Hematopoietic multipotent progenitor cell treated with erythropoietin and hydrocortisone succinate and interleukin-3 and kit ligand, for 6 days (in vitro differentiated cells): Measurements from ENCODE around the gene CADM1.
A peak's percentile ranks its signal among the peaks of the same experiment; 100 is the strongest.

Experiments used
- DNase-seq: peaks from one replicate; pipeline ENCODE4 v3.0.0-alpha.2; 2015

CADM1 gene

DNA sequence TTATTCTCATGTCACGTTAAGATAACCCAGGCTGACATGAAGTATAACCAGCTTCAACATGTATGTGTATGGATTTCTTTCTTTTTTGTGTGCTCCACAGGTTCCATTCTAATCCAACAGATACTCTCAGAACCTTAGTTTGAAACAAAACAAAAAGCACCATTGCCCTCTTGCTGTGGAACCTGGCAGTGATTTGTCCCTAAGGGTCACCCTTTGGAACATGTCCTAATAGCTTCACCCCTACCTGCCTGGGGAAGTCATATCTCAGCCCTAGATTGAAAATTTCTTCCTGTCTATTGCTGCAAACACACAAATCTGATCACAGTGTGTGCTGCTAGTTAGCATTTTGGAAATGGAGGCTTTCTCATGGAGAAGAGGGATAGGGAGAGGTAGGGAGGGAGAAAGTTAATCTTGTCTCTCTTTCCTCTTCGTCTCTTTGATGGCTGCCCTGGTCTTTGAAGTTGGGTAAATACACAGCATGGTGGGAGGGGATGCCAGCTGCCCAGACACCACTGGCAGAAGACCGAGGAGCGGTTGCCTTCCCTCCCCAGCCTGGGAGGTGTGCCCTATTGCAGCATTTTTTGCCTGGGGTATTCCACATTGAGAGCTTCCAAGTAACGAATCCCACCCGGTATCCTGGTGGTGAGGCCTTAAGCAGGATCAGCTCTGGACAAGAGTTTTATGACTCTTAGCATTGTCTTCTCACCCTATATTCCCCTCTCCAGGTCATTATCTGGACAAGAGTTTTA lies 11.6 kb upstream of the CADM1 start:
- no peak for DNase-seq

DNA sequence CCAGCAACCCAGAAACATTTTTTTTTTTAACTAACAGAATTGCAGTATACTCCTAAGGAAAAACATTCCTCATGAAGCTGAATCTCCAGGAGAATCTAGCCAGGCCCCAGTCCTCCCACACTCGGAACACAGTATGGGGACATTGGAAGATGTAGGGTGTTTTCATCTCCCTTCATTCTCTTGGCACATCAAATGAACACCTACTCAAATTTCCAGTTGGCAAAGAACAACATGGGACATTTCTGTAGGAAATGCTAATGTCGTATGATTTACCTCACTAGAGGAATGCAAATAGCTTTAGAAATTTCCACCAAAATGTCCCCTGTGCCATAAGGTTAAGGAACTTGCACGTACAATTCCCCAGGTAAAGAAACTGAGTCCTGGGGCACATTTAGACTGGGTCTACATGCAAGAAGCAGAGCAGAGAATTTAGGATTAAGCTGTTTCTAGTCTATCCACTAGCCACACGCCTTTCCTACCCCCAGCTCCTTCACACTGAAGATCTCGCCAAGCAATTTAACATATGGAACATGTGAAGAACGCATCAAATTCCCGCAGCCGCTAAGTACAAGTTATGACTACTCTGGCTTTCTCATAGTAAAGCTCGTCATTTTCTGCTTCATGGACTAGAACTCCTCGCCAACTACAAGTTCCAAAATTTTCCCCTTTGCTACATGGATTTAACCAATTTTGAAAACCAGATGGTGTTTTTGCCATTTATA lies 2.9 kb upstream of the CADM1 start:
- DNase-seq: no peak

DNA sequence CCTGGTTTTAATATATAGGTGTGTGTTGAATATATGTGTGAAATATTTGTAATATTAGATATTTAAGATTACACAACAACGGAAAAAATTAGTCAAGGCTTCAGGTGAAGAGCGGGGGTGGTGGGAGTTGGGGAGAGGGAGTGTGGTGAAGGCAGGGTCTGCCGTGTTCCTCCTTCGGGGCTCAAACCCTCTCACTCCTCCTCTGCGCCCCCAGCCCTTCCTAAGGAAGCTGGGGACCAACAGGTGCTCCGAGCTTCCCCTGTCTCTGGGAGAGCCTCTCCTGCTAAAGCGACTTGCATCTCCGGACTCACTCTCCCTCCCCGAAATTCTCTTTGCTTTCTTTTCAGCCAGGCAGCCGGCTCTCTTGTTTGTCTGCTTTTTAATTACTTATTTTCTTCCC lies 960 bp upstream of the CADM1 start:
- no peak for DNase-seq

DNA sequence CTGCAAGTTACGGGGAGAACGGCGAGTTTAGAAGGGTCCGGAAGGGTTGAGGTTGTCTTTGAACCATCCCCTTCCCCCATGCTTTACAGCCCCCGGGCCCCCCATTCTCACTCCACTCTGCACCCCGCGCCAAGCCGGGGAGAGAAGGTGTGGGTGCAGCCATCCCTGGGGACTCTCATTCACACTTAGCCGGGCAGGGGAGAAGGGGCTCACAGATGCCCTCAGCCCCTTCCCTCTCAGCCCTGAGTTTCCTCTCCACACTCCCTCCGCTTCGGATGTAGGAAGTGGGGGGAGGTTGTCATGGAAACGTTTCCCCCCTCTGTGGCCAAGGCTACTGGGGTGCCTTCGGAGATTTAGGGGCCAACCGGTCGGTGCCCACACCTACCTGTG lies 334 bp downstream of the CADM1 start:
- DNase-seq: no peak

DNA sequence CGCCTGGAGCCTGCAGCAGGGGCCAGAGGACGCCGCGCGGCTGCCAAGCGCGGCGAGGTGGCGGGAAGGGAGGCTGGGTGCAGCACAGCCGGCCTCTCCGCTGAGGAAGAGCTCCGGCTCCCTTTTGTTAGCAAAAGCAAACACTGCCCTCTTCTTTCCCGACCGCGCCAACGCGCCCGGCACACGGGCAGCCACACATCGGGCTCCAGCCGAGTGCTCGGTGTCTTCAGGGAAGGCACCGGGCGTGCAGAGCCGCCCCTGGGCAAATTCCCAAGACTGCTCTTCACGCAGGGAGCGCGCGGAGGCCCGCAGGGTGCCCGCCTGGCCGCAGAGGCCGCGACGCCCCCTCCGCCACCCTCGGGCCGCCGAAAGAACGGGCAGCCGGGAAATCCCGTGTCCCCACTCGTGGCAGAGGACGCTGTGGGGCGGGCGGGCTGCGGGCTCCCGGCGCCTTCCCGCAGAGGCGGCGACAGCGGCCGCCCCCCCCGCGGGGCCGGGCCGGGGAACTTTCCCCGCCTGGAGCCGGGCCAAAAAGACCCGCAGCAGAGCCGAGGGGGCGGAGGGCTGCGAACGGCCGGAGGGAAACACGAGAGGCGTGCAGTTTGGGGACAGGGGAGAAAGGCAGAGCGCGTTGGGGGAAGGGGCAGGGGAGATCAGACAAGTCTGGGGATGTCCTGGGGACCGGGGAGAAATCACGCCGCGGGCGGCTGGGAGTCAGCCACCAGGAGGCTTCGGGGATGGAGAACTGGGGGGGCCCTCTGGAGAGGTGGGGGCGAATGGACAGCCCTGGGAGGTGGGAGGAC lies 931 bp downstream of the CADM1 start:
- DNase-seq: peak; percentile 4

DNA sequence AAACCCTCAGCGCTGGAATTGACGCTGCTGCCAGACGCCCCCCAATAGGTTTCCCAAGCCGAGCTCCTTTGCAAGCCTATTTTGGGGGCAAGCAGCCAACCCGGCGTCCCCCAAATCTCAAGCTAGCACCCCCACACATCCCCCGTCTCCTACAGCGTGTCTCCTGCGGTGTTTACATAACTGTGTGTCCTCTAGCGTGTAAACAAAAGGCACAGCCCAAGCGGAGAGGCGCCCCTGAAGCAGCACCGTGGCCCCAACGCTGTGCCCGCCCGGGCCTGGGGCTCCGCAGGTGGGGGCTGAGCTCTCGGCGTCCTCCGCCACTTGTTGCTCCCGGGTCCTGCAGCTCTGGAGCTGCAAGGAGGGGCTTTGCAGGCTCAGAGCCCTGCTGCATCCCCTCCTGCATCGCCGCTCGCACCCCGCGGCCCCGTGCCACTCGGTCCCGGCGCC lies 1.6 kb downstream of the CADM1 start:
- DNase-seq: no peak

DNA sequence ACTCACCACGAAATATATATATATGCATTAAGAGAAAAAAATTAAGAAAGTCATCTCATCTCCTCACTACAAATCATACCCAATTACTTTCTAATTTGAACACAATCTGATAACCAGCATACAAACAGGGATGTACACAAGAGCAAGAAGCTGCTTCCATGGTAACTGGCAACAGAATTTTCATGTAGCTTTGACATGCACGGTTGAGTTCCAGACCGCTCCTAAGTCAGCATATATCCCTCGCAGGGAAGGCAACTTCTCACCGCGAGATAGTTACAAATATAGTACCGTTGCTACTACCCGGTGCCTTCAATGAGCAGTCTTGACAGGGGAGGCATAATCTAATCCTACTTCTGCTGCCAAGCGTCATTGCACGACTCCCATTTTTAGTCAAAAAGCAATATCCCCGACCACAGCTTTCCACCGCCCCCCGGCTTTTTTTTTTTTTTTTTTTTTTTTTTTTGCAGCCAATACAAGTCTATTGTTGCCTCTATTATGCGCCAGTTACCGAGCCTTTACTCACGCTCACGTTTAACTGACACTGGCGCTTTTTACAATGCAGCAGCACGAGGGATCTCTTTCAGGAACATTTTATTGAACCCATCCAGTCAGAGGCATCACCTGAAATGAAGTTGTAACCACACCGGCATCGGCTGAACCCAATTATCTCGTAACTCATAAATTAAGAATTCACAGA lies 2.2 kb downstream of the CADM1 start:
- DNase-seq: no peak

DNA sequence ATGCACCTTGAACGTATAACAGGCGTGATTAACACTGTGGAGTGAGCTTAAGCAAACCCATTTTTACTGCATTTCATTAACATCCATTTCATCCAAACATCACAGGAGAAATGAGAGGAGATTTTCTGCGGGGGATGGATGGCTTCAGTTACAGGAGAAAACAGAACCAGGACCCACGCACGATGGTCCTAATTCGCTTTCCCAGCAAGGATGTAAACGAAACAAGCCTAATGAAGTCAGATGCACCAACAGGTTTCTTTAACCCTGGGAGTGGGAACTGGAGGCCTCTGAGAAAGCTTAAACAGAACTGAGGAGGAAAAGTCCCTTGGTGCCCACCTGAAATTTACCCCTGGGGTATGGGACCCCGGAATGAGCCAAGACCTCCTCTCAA lies 2.7 kb downstream of the CADM1 start:
- no peak for DNase-seq

DNA sequence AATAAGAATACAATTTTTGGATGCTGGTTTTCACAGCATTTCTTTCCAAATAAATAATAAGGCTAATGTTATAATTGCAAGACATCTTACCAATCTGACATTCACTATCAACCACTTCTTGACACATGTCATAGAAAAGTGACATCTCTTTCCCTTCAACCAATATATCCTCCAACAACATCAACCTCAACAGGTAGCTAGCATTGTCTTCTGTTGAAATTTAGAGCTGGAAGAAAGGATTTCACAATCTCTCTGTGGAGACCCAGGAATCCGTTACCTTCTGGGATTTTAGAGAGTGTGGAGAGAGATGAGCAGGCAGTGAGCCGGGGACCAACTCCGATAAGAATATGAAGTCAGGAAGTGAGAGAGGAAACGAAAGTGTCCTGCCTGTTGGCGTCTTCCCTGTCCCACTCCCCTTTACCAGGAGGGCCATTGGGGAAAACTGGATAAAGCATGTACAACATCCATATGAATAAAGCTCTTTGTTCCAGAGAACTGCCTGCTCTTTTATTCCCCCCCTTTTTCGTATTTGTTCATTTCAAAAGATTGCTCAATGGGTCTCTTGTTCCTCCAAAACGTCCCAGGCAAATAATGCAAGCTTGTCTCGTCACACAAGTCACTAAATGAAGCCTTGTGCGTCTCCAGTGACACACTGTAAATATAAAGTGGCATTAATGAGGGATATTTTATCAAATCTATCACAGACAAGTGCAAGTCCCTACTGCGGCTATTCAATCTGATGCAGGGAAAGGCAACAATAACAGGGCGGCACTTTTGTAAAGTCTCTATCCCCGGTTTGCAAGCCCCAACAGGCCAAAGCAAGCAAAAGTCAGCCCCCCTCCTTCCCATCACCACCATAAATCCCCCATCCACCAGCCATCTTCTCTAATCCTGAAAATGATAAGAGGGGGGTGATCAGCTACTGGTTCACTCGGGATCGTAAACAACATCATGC lies 3.4 kb downstream of the CADM1 start:
- DNase-seq: no peak

DNA sequence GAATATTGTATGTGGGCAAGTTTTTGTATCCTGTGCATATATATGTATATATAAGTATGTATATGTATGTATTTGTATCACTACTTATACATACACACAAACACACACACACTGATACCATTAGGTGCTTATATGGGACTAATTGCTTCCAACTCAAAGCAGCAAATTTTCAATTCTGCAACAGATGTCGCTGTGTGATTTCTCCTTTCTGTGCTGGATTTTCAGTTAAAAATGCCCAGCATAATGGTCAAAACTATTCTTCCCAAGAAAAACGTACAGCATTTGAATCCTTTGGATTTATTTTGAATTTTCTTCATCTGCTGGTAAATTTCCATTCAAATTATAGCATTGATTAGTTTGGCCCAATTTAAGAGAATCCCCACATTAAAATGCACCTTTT lies 4.3 kb downstream of the CADM1 start:
- no peak for DNase-seq

DNA sequence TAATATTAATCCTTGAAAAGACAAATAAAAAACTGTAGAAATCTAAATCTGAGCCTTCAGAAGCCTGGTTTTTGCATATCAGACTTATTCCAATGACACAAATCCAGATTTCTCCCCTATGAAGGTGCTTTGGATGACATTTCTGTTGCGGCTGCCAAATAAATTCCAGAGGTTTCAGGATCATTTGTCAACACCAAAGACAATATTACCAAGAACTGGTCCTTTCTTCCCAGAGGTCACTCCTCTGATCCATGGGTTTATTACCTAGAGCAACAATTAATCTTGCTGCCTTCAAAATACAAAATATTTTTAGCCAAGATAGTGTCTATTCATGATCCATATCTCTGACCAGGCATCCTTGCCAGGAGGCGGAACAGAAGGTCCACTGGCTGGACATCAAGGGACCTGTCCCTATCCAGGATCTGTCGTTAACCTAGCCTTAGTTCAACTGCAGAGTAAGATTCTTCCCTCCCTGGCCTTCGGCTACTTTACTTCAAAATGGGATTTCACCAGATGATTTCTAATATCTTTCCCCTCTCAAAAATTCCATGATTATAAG lies 4.9 kb downstream of the CADM1 start:
- no peak for DNase-seq

DNA sequence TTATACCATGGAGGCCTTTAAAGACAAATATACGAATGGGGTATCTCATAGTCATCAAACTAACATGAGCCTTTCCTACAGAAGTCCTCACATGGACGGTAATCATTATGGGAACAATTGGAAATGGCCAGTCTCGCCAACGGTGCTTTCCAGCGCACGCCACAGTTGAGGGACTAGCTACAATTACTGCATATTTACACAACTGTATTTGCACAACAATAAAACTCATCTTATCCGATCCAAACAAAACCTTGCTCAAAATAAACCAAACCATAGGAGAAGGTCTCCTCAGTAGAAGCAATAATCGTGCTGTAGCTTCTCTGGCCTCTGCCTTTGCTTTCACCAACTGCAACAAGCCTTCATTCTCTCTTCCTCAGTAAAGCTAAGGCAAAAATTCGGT lies 5.9 kb downstream of the CADM1 start:
- DNase-seq: no peak

DNA sequence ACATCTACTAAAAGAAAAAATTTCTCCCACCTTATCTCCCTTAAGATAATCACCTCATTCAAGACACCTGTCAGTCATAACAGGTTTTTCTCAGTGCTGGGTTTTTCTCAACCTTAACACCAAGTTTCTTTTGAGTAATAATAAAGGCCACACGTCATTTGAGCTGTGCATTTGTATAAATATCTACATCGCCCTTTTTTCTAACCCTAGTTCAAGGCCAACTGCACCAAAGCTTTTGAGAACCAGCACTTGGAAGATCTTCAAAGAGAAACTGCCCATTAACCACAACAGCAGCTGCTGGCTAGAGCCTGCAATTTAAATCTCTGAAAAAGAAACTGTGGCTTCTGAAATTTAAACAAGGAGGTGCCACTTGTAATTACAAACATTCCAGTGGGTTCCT lies 6.9 kb downstream of the CADM1 start:
- no peak for DNase-seq

DNA sequence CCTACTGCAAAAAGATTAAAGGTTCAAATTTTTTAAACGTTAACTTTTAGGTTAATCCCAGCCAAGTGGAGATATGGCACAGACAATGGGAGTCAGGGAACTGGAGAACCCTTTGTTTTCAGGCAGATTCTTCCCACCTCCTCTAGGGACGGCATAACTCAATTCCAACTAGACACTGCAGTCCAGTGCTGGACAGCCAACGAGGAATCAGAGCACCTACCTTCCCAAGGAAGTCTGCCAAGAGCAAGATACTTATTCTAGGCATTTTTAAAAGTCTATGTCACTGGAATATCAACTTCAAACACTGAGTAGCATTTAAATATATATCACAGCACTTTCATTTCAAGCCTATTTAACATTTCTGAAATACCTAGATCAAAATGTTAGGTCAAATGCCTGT lies 7.3 kb downstream of the CADM1 start:
- DNase-seq: no peak

DNA sequence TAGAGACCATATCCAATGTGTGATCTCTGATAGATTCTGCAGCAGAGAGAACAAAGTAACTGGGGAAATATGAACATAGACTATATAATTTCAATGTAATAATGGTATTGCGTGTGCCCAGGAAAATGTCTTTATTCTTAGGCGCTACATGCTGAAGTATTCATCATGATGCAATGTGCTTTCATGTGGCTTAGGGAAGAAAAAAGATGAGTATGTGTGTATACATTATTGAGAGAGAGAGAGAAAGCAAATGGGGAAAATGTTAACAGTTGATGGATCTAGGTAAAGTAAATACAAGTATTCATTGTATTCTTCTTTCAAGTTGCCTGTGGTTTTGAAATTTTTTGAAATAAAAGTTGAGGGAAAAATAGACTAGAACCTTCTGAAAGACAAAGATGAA lies 10.3 kb downstream of the CADM1 start:
- DNase-seq: no peak

DNA sequence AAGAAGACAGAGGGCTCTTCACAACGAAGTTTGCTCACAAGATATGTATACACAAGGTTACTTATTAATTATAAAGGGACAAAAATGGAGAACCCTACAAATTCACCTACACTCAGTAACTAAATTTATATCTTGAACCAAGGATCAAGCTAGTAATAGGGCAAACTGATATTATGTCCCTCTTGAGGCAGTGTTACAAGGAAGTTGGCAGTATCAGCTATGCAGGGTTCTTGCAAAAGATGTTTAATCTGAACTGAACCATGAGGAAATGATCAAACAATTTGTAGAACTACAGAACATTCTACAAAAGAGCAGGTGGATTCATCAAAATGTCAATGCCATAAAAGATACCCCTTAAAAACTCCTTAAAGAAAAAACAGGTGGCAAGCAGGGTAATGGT lies 10.7 kb downstream of the CADM1 start:
- no peak for DNase-seq

DNA sequence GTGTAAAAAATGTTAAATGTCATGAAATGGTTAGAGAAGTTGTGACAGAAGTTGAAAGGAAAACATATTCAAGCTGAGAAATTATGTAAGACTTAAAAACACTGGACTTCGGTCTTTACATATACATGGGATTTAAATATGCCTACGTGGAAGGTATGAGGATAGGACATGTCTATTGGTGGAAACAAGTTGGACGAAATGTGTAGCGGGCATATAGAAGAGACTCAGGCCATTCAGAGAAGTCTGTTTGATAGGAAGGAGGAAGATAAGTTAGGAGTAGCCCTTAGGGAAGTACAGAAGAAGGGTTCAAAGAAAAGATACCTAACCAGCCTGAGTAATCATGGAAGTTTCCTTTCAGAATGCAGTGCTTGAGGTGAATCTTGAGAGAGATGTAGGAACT lies 14.7 kb downstream of the CADM1 start:
- DNase-seq: no peak

DNA sequence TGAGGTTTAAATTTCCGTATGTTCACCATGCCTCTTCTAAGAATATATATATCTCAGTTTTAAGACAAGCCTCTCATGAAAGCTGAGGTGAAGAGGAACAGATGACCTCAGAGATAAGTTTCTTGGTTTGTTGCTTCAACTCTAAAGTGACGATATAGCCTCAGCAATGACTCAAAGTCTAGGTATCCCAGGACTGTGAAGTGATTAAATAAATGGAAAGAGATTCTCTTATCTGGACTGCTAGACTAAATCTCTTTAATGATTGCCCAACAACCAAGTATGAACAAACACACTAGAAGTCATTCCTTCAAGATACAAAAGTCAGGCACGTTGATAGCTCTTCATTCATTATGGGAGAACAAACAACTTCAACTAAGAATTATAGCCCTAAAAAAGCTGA lies 15.3 kb downstream of the CADM1 start:
- DNase-seq: no peak

DNA sequence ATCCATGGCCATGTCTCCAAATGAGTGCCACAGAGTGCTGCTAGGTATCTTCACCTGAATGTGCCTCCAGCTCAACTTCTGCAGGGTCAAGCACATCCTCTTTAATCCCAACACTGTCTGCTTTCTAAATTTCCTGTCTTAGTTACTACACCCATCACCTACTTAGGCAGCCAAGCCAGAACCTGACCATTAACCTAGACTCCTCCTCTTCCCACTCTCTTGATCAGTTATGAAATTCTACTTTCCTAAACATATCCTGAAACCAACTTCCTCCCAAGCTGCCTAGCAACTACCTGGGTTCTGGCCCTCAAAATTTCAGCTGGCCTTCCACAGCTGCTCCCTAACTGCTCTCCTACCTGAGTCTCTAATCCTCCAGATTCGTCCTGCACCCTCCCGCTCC lies 22.7 kb downstream of the CADM1 start:
- no peak for DNase-seq

DNA sequence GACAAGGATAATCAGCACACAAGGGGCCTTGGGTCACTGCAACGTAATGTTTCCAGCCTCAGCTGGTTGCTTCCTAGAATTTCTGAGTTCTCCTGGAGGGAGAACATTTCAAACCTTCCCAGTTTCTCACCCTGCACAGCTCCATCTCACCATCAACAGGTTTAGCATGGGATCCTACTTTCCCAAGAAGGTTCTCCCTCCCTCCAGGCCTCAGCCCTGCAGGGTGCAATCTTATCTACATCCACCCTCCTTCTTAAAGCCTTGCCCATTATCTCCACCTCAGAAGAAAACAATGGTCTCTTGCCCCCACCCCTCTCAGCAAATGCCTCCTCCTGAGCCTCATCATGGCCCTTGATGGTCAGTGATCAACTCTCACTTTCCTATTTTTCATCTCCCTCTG lies 23.6 kb downstream of the CADM1 start:
- no peak for DNase-seq

DNA sequence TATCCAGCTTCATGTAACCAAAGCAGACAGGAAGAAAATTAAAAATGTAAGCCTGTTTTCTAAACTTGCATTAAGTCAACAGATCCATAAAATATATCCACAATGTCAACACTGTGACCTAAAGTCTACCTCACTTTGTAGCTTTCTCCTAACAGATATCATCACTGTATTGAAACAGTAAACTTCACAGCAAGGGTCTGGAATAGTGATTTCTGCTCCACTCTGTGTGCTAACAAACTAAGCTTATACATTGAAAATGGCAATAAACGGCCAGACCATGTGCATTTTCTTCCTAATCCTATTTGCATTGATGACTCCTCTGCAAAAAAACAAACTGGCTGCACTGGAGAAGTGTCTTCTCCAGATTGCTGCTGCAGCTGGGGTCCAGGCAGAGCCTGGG lies 26.8 kb downstream of the CADM1 start:
- DNase-seq: no peak
